ENCODE data around the gene TRAF5.
A peak's percentile ranks its signal among the peaks of the same experiment; 100 is the strongest.
"Not testable (repeated sequence)": the region's sequence is repeated elsewhere in the genome, so short reads cannot be mapped to it uniquely, and the experiment has no call there.

The TRAF5 gene

GRCh38 chr1:211345719-211346118, 19.1 kb downstream of the TRAF5 start:
- no peak for DNase-seq (ENCODE audit: low read depth)

- DNase-seq (ENCODE audit: low read depth): no peak
Observed at GRCh38 chr1:211347077-211347844, 20.6 kb downstream of the TRAF5 start.

- no peak for DNase-seq (ENCODE audit: low read depth)
Observed at GRCh38 chr1:211348547-211348946, 21.9 kb downstream of the TRAF5 start.

- no peak for DNase-seq (ENCODE audit: low read depth)
Observed at GRCh38 chr1:211349741-211350140, 23.1 kb downstream of the TRAF5 start.

GRCh38 chr1:211352055-211352454, 25.4 kb downstream of the TRAF5 start:
- DNase-seq (ENCODE audit: low read depth): not testable (repeated sequence)

GRCh38 chr1:211352465-211352864, 25.8 kb downstream of the TRAF5 start:
- DNase-seq (ENCODE audit: low read depth): no peak

GRCh38 chr1:211352985-211353515, 26.4 kb downstream of the TRAF5 start:
- peak; percentile 29 for DNase-seq (ENCODE audit: low read depth)

GRCh38 chr1:211353562-211354212, 27.1 kb downstream of the TRAF5 start:
- DNase-seq (ENCODE audit: low read depth): no peak

GRCh38 chr1:211355873-211356272, 29.2 kb downstream of the TRAF5 start:
- DNase-seq (ENCODE audit: low read depth): no peak

- no peak for DNase-seq (ENCODE audit: low read depth)
Observed at GRCh38 chr1:211356723-211357407, 30.2 kb downstream of the TRAF5 start.

GRCh38 chr1:211358685-211359084, 32.1 kb downstream of the TRAF5 start:
- no peak for DNase-seq (ENCODE audit: low read depth)

GRCh38 chr1:211359876-211360275, 33.2 kb downstream of the TRAF5 start:
- DNase-seq (ENCODE audit: low read depth): no peak

- DNase-seq (ENCODE audit: low read depth): no peak
Observed at GRCh38 chr1:211361202-211361601, 34.6 kb downstream of the TRAF5 start.

GRCh38 chr1:211369640-211370039, 43.0 kb downstream of the TRAF5 start:
- DNase-seq (ENCODE audit: low read depth): no peak

- DNase-seq (ENCODE audit: low read depth): no peak
Observed at GRCh38 chr1:211370669-211371068, 44.0 kb downstream of the TRAF5 start.

- DNase-seq (ENCODE audit: low read depth): no peak
Observed at GRCh38 chr1:211371406-211372105, 44.9 kb downstream of the TRAF5 start.

- DNase-seq (ENCODE audit: low read depth): no peak
Observed at GRCh38 chr1:211372463-211372862, 45.8 kb downstream of the TRAF5 start.

- DNase-seq (ENCODE audit: low read depth): no peak
Observed at GRCh38 chr1:211375146-211375818, 48.6 kb downstream of the TRAF5 start.

GRCh38 chr1:211375949-211376348, 49.3 kb downstream of the TRAF5 start:
- no peak for DNase-seq (ENCODE audit: low read depth)

- DNase-seq (ENCODE audit: low read depth): no peak
Observed at GRCh38 chr1:211376807-211377470, 50.3 kb downstream of the TRAF5 start.
